NOMO-1 (cell line): ENCODE measurements around the gene TM9SF4.
A peak's percentile ranks its signal among the peaks of the same experiment; 100 is the strongest.

Experiments
- DNase-seq, 2 experiments: peaks; one replicate each; lab custom pipeline; 2025; ENCODE audit not compliant: unreplicated experiment in 2 of 2; lab: John Stamatoyannopoulos, UW

Gene TM9SF4

DNA sequence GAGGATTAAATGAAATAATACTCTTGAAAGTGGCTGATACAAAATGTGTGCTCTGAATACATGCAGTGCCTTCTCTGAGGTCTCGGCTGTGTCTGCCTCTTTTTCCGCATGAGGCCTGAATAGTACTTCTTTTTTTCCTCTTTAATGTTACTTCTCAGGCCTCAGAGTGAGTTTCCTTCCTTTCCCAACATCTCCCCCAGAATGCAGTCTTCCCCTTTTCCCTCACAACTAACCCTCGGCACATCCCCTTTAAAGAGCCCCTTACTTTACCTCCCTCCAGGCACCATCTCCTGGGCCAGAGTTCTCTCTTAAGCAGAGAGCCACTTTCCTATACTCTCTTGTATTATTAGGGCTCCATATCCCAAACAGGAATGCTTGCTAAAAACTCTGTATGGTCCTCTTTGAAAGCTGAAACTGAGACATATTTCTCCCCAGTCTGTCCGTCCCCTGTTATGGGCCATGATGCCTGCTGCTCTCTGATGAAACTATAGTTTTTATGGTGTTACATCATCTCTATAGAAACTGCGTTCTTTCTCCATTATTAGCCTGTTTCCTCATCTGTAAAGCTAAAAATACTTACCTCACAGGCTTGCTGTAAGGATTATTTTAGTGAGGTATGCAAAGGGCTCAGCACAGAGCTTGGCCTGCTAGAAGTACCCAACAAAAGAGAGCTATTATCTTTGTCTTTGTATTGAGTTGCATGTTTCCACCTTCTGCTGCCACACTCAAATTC lies 95.8 kb downstream of the TM9SF4 start:
- peak; percentile 45 to 95 for DNase-seq

- peak in 1 of 2 experiments; percentile 53 for DNase-seq
Measured at GRCh38 chr20:32205843-32206759, 96.6 kb downstream of the TM9SF4 start.

- no peak for DNase-seq
Measured at GRCh38 chr20:32206760-32207625, 97.5 kb downstream of the TM9SF4 start.

GRCh38 chr20:32207626-32208498 lies 98.3 kb downstream of the TM9SF4 start, which contains the start of the genes PLAGL2 and POFUT1:
Gene PLAGL2 (minus strand): TSS chr20:32207743. CDS start chr20:32202178, 5,565 bp downstream.
Gene POFUT1 (plus strand): TSS chr20:32207880. CDS start chr20:32207942, 62 bp downstream.
- peak; percentile 81 to 87 for DNase-seq

GRCh38 chr20:32208499-32209154 lies 99.1 kb downstream of the TM9SF4 start:
- DNase-seq, result no peak

- DNase-seq, result no peak
Measured at GRCh38 chr20:32209850-32210605, 100.5 kb downstream of the TM9SF4 start.

- no peak for DNase-seq
Measured at GRCh38 chr20:32213870-32214269, 104.4 kb downstream of the TM9SF4 start.

GRCh38 chr20:32215147-32215546 lies 105.6 kb downstream of the TM9SF4 start:
- DNase-seq, result no peak

- no peak for DNase-seq
Measured at GRCh38 chr20:32215729-32216128, 106.2 kb downstream of the TM9SF4 start.

- no peak for DNase-seq
Measured at GRCh38 chr20:32216179-32217142, 106.9 kb downstream of the TM9SF4 start.
